Epithelial cell of proximal tubule (primary cell): Measurements from ENCODE around the gene FBLN2. TPM values are rescaled to one million over a fixed set of nuclear protein-coding genes. Genes with fewer than 3 reads are reported as not detected.

ENCODE experiments used
- DNase-seq: peaks from one replicate; pipeline ENCODE4 v3.0.0-alpha.2; 2011; ENCODE audit warnings: low read depth
- H3K4me3 ChIP-seq: 2 replicates; pipeline ENCODE4 v1.5.1; 2011; ENCODE audit warnings: low read depth, mild to moderate bottlenecking, low read length
- total RNA-seq: library from RNA; depleted of rRNA; stranded (reverse); fragments of >200 nt; gene quantifications from 2 replicates; pipeline ENCODE4 v1.2.3, GENCODE V29; 2015
- TF ChIP-seq, protein P1 (sequence below): conservative IDR thresholded peaks from 2 replicates; pipeline ENCODE4 v1.5.1; 2012; ENCODE audit warnings: low read depth, mild to moderate bottlenecking, low read length

The FBLN2 gene
- total RNA-seq, 1 donor from 2014 or later: 1.1 TPM

DNA sequence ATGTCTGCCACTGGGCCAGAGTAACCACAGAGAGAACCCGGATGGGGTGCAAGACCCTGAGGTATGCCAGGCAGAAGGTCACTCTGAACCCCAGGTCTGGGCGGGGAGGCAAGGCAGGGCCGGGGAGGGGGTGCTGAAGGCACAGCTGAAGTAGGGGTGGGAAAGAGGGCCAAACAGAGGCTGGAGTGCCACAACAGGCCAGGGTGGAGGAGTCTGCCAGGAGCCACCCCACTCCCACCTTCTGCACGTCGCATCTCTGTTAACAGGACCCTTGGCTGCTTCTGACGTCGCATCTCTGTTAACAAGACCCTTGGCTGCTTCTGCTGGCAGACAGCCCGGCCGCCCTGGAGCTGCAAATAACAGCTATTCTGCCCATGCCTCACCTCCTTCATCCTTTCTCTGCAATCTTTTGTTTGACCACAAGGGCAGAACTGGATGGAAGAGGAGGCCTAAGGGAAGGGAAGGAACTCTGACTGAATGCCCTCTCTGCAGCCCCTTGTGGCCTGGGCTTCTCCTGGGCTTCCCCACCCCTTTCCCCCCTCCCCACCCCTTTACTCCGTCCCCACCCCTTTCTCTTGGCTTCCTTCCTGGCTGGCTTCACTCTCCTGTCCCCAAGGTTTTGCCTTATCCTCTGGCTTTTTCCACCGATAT lies 20.6 kb upstream of the FBLN2 start:
- H3K4me3 ChIP-seq: no peak overlapping the region
- DNase-seq: no peak
- TF ChIP-seq, protein P1, sequence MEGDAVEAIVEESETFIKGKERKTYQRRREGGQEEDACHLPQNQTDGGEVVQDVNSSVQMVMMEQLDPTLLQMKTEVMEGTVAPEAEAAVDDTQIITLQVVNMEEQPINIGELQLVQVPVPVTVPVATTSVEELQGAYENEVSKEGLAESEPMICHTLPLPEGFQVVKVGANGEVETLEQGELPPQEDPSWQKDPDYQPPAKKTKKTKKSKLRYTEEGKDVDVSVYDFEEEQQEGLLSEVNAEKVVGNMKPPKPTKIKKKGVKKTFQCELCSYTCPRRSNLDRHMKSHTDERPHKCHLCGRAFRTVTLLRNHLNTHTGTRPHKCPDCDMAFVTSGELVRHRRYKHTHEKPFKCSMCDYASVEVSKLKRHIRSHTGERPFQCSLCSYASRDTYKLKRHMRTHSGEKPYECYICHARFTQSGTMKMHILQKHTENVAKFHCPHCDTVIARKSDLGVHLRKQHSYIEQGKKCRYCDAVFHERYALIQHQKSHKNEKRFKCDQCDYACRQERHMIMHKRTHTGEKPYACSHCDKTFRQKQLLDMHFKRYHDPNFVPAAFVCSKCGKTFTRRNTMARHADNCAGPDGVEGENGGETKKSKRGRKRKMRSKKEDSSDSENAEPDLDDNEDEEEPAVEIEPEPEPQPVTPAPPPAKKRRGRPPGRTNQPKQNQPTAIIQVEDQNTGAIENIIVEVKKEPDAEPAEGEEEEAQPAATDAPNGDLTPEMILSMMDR: no peak

DNA sequence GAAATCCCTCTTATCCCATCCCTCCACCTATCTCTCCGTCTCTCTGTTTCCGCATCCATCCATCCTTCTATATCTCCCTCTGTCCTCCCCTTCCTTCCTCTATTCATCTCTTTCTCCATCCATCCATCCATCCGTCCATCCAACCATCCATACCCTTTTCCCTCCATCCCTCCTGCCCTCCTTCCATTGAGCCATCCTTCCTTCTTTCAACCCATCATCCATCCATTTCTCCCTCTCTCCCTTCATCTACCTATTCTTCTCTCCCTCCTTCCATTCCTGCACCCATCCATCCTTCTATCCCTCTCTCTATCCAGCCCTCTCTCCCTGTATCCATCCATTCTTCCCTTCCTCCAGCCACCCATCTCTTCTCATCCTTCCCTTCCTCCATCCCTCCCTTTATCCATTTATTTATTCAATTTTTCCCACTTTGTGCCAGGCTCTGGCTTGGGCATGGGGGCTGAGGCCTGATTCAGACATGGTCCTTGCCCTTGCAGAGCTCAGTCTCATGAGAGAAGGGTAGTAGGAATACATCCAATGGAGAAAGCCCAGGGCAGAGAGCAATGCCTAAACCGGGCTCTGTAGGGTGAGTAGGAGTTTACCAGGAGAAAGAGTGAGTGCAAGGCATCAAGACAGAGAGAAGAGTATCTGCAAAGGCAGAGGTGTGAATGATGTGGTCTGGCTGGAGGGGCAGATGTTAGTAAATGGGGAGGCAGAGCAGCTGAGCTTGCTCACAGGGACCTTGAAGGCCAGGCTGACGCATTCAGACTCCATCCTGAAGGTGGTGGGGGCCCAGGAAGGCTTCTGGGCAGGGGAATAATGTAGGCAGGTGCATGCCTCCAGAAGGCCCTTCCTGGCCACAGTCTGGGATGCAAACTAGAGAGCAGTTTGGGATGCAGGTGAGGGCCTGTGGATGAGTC lies 19.5 kb upstream of the FBLN2 start:
- TF ChIP-seq, protein P1: no peak
- no peak overlapping the region for H3K4me3 ChIP-seq
- no peak for DNase-seq

DNA sequence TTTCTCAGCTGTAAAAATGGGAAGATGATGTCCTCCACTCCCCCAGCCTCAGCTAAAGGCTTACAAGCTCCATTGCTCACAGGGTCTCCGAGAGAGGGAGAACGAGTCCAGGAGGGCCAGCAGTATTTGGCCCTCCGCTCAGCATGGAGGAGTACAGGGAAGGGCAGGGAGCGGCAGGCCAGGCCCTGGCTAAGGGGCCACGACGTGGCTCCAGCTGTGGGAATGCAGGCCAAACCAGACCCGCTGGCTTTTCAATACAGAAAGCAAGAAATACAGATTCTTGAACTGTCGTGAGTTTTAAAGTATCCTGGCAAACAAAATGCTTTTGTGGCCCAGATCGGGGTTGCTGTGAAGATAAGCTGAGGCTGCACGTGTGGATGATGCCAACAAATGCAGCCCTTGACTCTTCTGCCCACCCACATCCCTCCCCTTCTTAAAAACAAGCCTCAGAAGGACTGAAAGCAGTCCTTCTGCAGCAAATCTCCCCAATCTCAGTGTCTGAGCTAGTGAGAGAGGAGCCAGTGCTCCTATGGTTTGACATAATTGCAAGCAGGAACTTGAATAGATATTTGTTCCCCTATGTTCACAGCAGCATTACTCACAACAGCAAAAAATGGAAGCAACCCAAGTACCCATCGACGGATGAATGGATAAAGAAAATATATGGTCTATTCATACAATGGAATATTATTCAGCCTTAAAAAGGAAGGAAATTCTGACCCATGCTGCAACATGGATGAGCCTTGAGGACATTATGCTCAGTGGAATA lies 18.5 kb upstream of the FBLN2 start:
- no peak for DNase-seq
- no peak overlapping the region for H3K4me3 ChIP-seq
- TF ChIP-seq, protein P1: no peak

DNA sequence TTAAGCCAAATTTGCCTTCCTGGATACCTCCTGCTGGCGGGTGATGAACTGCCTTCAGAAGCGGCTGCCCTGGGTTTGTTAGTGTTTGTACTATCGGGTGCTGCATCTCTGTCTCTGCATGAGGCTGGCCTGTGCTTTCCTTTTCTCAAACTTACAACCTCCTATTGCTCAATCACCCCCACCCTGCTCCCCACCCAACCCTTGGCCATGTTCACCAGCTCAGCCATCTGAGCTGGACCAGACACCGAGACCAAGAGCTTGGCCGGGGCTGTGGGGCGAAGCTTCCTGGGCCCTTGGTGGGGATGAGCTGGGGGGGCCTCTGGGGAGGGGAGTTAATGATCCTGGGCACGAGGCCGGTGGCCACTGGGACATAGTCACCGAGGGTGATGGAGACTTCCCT lies 16.8 kb upstream of the FBLN2 start:
- TF ChIP-seq, protein P1: no peak
- H3K4me3 ChIP-seq: no peak overlapping the region
- no peak for DNase-seq

DNA sequence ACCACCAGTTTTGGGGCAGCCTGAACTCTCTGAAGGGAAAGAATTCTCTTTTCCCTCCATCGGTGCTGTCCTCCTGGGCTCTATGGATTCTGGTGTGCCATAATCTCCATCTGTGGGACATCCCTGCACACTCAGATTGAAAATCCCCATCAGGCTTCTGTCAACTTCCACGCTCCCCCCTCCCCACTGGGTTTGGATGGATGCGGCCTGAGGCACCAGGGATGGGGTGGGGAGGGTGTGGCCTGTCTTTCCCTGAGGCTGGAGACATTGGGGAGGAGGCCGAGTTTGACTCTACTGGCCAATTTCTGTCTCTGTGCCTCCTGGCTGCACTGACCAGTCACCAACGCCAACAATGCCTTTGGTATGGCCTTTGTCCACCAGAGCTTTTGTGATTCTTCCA lies 16.3 kb upstream of the FBLN2 start:
- TF ChIP-seq, protein P1: no peak
- no peak for DNase-seq

DNA sequence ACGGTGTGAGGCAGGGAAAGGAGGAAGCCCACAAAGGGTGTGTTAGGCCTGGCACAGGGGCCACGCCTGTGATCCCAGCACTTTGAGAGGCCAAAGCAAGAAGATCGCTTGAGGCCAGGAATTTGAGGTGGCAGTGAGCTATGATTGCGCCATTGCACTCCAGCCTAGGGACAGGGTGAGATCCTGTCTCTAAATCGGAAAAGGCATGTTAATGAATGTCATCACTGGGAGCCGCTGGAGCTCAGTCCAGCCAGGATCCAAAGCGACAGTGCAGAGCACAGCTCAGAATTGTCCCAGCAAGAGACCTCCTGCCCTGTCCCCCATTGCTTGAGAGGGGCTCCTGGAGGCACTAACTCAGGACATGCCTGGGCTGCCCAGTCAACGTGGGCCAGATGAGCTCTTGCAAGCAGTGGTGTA lies 15.0 kb upstream of the FBLN2 start:
- DNase-seq: no peak
- no peak overlapping the region for H3K4me3 ChIP-seq
- TF ChIP-seq, protein P1: no peak

More for the DNA sequence above, 16.3 kb upstream of the FBLN2 start:
- H3K4me3 ChIP-seq: no peak overlapping the region
